Fibroblast of skin of right quadriceps (primary cell): ENCODE measurements around the gene PPAT.
A peak's percentile ranks its signal among the peaks of the same experiment; 100 is the strongest.
"Not testable (repeated sequence)": the region's sequence is repeated elsewhere in the genome, so short reads cannot be mapped to it uniquely, and the experiment has no call there.

Experiments
- DNase-seq: peaks from one replicate; pipeline ENCODE4 v3.0.0-alpha.2; 2013

The PPAT gene

GRCh38 chr4:56435140-56435926, at the start of gene PPAT:
Gene PPAT, minus strand, starts transcription at chr4:56435615. Its CDS starts 138 bp downstream, at chr4:56435477.
- peak; percentile 98 for DNase-seq

- DNase-seq, result no peak
Observed at GRCh38 chr4:56480691-56481090, 45.3 kb upstream of the PPAT start.

- no peak for DNase-seq
Observed at GRCh38 chr4:56477192-56477702, 41.8 kb upstream of the PPAT start.

- no peak for DNase-seq
Observed at GRCh38 chr4:56475917-56476316, 40.5 kb upstream of the PPAT start.

GRCh38 chr4:56469489-56470210, 34.2 kb upstream of the PPAT start:
- DNase-seq, result no peak

GRCh38 chr4:56468097-56468422, 32.6 kb upstream of the PPAT start:
- DNase-seq, result no peak

- DNase-seq, result peak; percentile 87
Observed at GRCh38 chr4:56467284-56468096, 32.1 kb upstream of the PPAT start, which contains the start of gene SRP72. Gene SRP72, plus strand, starts transcription at chr4:56467617. Its CDS starts 19 bp downstream, at chr4:56467636.

GRCh38 chr4:56466910-56467283, 31.5 kb upstream of the PPAT start:
- no peak for DNase-seq

- peak; percentile 80 for DNase-seq
Observed at GRCh38 chr4:56466296-56466761, 30.9 kb upstream of the PPAT start.

- DNase-seq, result peak; percentile 17
Observed at GRCh38 chr4:56465599-56466295, 30.3 kb upstream of the PPAT start.

- DNase-seq, result no peak
Observed at GRCh38 chr4:56464581-56464980, 29.2 kb upstream of the PPAT start.

- DNase-seq, result no peak
Observed at GRCh38 chr4:56463711-56464110, 28.3 kb upstream of the PPAT start.

- DNase-seq, result no peak
Observed at GRCh38 chr4:56462157-56462556, 26.7 kb upstream of the PPAT start.

- DNase-seq, result peak; percentile 30
Observed at GRCh38 chr4:56460085-56460484, 24.7 kb upstream of the PPAT start.

GRCh38 chr4:56450342-56450741, 14.9 kb upstream of the PPAT start:
- DNase-seq, result no peak

GRCh38 chr4:56449475-56449874, 14.1 kb upstream of the PPAT start:
- DNase-seq, result not testable (repeated sequence)

- DNase-seq, result no peak
Observed at GRCh38 chr4:56448301-56448700, 12.9 kb upstream of the PPAT start.

GRCh38 chr4:56445699-56446098, 10.3 kb upstream of the PPAT start:
- DNase-seq, result no peak

- no peak for DNase-seq
Observed at GRCh38 chr4:56444719-56445118, 9.3 kb upstream of the PPAT start.

GRCh38 chr4:56440983-56441382, 5.6 kb upstream of the PPAT start:
- DNase-seq, result no peak

- DNase-seq, result peak; percentile 44
Observed at GRCh38 chr4:56438766-56439165, 3.4 kb upstream of the PPAT start.

- DNase-seq, result peak; percentile 46
Observed at GRCh38 chr4:56434599-56435139, 746 bp downstream of the PPAT start.
